Tracheal epithelial cell (primary cell): Measurements from ENCODE around the gene EDN3. TPM values are rescaled to one million over a fixed set of nuclear protein-coding genes. Genes with fewer than 3 reads are reported as not detected.

ENCODE experiments used
- total RNA-seq: library from RNA; depleted of rRNA; stranded (reverse); fragments of >200 nt; gene quantifications from 2 replicates; pipeline ENCODE4 v1.2.1, GENCODE V29; 2014

Gene EDN3, protein sequence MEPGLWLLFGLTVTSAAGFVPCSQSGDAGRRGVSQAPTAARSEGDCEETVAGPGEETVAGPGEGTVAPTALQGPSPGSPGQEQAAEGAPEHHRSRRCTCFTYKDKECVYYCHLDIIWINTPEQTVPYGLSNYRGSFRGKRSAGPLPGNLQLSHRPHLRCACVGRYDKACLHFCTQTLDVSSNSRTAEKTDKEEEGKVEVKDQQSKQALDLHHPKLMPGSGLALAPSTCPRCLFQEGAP
- not detected in 2 replicates for total RNA-seq

DNA sequence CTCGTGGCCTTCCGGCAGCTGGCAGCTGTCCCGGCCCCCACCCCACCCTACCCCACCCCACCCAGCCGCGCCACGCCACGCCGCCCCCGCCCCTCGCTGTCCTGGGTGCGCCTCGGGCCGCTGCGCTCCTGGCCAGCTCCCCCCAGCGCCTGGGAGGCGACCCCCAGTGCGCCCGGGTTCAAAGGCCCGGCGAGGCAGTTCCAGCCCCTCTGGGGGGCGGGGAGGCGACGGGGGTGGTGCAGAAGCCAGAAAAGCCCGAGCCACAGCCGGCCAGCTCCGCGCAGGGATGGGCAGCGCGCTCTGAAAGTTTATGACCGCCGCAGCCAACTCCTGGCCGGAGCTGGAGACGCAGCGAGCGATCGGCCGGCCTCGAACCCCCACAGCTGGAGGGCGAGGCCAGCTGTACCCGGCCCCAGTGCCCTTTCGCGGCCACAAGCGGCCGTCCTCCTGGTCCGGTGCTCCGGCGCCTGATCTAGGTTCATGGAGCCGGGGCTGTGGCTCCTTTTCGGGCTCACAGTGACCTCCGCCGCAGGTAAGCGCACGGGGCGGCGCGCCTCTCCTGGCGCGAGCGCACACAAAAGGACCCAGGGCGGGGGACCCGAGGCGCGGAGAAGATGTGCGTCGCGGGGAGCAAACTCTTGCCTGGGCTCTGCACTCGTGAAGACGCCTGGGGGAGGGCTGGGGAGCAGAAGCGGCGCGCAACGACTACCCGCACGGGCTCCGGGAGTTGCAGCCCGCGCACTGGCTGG, at the start of gene EDN3:
Gene EDN3 (plus strand): TSS at position 279 of the 749 bp plus-strand sequence. CDS start 202 bp downstream, at position 481.

Other genes starting within 250 kb of the EDN3 start
- not detected in 2 replicates for gene ZNF831, start 136.8 kb upstream of the EDN3 start, total RNA-seq